ENCODE measurements around the gene IQCE.

Gene IQCE

DNA sequence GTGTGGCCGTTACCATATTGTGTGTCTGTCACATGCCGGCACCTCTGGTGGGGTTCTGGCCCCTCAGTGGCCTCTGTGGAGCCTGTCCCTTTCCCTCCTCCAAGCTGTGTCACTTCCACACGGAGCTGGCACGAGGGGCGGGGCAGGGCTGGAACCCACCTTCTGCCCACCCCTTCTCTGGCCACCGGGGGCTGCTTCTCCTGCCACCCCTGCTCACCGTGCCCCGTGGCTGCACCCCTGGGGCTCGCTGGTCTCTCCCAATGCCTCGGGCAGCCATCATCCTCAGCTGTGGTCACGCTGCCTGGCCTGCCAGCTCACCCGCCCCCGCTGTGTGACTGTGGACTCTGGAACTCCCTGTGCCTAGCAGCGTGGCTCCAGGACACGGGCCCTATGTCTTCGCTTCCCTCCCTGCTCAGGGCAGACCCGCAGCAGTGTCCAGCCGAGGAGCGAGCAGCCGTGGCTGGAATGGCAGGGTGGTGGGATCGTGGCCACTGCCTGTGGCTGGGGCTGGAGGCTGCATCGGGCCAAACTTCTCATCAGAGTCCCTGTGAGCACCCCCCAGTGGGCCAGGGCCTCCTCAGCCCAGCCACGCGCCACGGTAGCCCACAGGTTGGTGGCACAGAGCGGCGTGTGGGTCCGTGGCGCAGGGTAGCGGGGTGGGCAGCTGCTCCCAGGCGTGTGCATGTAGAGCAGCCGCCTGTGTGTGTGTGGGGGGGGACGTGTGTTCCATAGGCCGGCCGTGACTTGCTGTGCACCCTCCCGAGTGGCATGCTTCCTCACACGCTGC lies 81.1 kb downstream of the IQCE start:
- Histone ChIP-seq H3K4me1 (ENCODE audit: control insufficient read depth, low read depth, low read length) (peaks cover 16% of the 10 kb centered on the region), H3K9ac (ENCODE audit: low read length) (no peak overlapping the region), H3K36me3 (ENCODE audit: control insufficient read depth, low read depth, low read length) (no peaks in the 10 kb centered on the region), H3K27me3 (ENCODE audit: control insufficient read depth, insufficient read depth, low read length) (no peaks in the 10 kb centered on the region), H3K4me3 (ENCODE audit: low read length) (no peak overlapping the region), H3K27ac (ENCODE audit: low read length) (no peak overlapping the region), H3K9me3 (ENCODE audit: control insufficient read depth, low read depth, low read length) (no peaks in the 10 kb centered on the region)

DNA sequence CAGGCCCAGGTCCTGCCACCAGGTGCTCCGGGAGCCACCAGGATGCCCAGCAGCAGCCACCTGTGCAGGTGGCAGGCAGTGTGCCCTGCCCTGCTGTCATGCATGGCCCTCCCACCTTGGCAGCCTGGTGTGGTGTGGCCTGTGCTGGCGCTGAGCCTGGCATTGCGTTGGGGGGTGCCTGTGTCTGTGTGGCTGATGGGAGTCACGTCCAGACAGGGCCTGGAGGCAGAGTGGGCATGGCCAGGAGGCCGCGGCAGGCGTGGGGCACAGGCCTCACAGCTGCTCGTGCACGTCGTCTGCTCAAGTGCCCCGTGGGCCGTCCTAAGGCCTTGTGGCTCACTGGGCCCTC lies 81.7 kb downstream of the IQCE start:
- H3K9ac ChIP-seq (ENCODE audit: low read length) = peak overlapping the region; percentile 51
- H3K4me1 ChIP-seq (ENCODE audit: control insufficient read depth, low read depth, low read length) = peaks cover 22% of the 10 kb centered on the region
- H3K27ac ChIP-seq (ENCODE audit: low read length) = no peak overlapping the region
- no peaks in the 10 kb centered on the region for H3K9me3 ChIP-seq (ENCODE audit: control insufficient read depth, low read depth, low read length)
- no peaks in the 10 kb centered on the region for H3K36me3 ChIP-seq (ENCODE audit: control insufficient read depth, low read depth, low read length)
- H3K4me3 ChIP-seq (ENCODE audit: low read length) = no peak overlapping the region
- no peaks in the 10 kb centered on the region for H3K27me3 ChIP-seq (ENCODE audit: control insufficient read depth, insufficient read depth, low read length)

DNA sequence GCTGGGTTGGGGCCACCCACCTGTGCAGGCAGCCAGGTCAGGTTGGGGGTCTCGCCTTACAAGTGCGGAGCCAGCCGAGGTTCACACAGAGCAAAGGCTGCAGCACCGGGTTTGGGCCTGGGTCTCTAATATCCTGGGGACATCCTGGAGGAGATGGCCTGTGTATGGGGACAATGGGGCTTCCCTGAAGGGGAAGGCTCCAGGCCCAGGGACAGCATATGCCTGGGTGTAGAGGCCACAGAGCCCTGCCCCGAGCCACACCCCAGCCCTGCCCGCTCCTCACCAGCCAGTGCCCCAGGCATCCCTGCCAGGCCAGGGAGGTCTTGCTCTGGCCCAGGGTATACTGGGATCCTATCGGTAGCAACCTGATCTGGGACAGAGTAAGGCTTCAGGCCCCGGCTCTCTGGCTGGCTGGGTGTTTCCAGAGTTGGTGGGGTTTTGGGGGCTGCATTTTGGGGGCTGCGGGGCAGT lies 82.1 kb downstream of the IQCE start:
- Histone ChIP-seq H3K9ac (ENCODE audit: low read length) (peak overlapping the region; percentile 51), H3K4me1 (ENCODE audit: control insufficient read depth, low read depth, low read length) (peaks cover 25% of the 10 kb centered on the region), H3K27ac (ENCODE audit: low read length) (peak overlapping the region; percentile 40), H3K9me3 (ENCODE audit: control insufficient read depth, low read depth, low read length) (no peaks in the 10 kb centered on the region), H3K4me3 (ENCODE audit: low read length) (no peak overlapping the region), H3K27me3 (ENCODE audit: control insufficient read depth, insufficient read depth, low read length) (no peaks in the 10 kb centered on the region), H3K36me3 (ENCODE audit: control insufficient read depth, low read depth, low read length) (no peaks in the 10 kb centered on the region)

DNA sequence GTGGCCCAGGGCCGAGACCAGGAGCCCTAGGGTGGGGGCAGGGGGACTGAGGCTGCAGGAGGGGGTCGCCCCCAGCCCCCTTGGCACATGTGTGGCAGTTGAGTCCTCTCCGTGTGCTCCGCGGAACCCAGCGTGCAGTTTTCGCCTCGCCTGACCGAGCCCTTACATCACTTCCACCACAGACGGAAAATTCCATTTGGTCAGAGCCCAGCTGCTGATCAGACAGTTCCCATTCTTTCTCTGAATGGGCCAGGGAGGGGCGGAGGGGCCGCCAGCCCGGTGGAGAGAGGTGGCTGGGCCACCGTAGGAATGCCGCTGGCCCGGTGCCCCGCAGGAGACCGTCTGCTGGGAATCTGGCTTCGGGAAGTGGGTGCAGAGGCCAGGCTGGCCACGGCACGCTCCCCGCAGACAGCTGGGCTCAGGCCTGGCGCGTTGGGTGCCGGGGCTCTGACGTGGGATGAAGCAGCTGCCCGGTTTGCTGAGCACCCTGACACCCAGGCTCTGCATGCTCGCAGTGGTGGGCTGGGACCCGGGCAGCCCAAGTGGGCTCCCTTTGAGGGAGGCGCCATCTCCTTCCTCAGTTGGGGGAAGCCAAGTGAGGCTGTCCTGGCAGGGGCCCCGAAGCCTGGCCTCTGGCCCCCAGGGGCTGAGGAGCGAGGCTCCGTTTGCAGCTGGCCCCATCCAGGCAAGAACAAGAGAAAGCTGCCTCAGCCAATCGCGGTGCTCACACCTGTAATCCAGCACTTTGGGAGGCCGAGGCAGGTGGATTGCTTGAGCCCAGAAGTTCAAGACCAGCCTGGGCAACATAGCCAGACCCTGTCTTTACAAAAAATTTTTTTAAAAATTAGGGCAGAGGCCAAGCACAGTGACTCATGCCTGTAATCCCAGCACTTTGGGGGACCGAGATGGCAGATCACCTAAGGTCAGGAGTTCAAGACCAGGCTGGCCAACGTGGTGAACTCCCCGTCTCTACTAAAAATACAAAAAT lies 82.9 kb downstream of the IQCE start:
- no peaks in the 10 kb centered on the region for H3K9me3 ChIP-seq (ENCODE audit: control insufficient read depth, low read depth, low read length)
- H3K27ac ChIP-seq (ENCODE audit: low read length) = peak overlapping the region; percentile 40
- H3K4me3 ChIP-seq (ENCODE audit: low read length) = no peak overlapping the region
- no peaks in the 10 kb centered on the region for H3K27me3 ChIP-seq (ENCODE audit: control insufficient read depth, insufficient read depth, low read length)
- no peaks in the 10 kb centered on the region for H3K36me3 ChIP-seq (ENCODE audit: control insufficient read depth, low read depth, low read length)
- H3K4me1 ChIP-seq (ENCODE audit: control insufficient read depth, low read depth, low read length) = peaks cover 25% of the 10 kb centered on the region
- H3K9ac ChIP-seq (ENCODE audit: low read length) = peak overlapping the region; percentile 51

DNA sequence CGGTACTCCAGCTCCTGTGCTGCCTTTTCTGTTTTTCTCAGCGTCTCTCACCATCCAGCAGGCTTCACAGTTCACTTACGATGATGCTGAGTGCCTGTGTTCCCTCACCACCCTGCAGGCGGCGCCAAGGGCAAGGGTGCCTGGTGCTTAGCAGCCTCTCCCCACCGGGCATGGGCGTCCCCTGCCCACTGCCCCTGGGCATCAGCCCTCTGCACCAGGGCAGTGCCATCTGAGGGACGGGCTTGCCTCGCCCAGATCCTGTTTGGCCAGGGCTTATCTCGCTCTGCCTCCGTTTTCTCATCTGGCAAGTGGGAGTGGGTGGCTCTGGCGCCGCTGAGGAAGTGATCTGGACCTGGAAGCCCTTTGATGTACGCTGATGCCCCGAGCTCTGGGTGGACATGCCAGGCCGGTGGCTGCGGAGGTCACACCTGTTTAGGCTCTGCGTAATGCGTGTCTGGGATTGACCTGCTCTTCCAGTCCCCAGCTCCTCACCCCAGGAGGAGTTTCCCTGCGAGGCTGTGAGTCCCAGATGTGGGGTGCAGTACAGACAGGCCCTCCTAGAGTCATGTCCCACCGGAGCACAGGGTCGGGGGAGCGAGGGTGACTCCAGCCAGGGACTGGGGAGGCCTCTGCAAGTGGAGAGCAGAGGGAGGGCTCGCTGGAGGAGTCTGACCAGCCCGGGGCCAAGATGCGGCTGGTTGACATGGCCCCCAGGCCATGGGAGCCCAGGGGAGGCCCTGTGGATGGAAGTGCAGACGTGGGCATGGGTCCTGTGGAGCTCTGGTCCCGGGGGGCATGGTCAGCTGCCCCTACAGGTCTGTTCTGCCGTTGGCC lies 84.8 kb downstream of the IQCE start:
- Histone ChIP-seq H3K9me3 (ENCODE audit: control insufficient read depth, low read depth, low read length) (no peaks in the 10 kb centered on the region), H3K27me3 (ENCODE audit: control insufficient read depth, insufficient read depth, low read length) (no peaks in the 10 kb centered on the region)

DNA sequence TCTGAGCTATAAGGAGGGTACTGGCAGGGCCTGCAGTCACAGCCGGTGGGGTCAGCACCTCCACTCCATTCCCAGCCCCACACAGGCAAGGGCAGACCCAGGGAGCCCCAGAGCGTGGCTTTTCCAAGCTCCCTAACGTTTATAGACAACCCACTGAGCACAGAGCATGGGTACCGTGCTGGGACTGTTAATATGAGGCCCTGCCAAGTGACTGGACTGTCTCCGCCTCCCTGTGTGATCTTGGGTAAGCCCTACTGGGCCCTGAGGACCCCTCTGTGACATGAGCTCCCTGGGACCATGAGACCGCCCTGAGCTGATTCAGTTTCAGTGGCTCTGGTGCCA lies 85.4 kb downstream of the IQCE start:
- Histone ChIP-seq H3K4me1 (ENCODE audit: control insufficient read depth, low read depth, low read length) (peaks cover 25% of the 10 kb centered on the region), H3K9ac (ENCODE audit: low read length) (no peak overlapping the region), H3K27me3 (ENCODE audit: control insufficient read depth, insufficient read depth, low read length) (no peaks in the 10 kb centered on the region), H3K27ac (ENCODE audit: low read length) (no peak overlapping the region), H3K4me3 (ENCODE audit: low read length) (no peak overlapping the region), H3K9me3 (ENCODE audit: control insufficient read depth, low read depth, low read length) (no peaks in the 10 kb centered on the region), H3K36me3 (ENCODE audit: control insufficient read depth, low read depth, low read length) (peaks cover 14% of the 10 kb centered on the region)

More for the DNA sequence above, 84.8 kb downstream of the IQCE start:
- H3K4me3 ChIP-seq (ENCODE audit: low read length) = no peak overlapping the region
- H3K36me3 ChIP-seq (ENCODE audit: control insufficient read depth, low read depth, low read length) = peaks cover 10% of the 10 kb centered on the region
- no peak overlapping the region for H3K9ac ChIP-seq (ENCODE audit: low read length)
- H3K4me1 ChIP-seq (ENCODE audit: control insufficient read depth, low read depth, low read length) = peaks cover 25% of the 10 kb centered on the region
- no peak overlapping the region for H3K27ac ChIP-seq (ENCODE audit: low read length)

DNA sequence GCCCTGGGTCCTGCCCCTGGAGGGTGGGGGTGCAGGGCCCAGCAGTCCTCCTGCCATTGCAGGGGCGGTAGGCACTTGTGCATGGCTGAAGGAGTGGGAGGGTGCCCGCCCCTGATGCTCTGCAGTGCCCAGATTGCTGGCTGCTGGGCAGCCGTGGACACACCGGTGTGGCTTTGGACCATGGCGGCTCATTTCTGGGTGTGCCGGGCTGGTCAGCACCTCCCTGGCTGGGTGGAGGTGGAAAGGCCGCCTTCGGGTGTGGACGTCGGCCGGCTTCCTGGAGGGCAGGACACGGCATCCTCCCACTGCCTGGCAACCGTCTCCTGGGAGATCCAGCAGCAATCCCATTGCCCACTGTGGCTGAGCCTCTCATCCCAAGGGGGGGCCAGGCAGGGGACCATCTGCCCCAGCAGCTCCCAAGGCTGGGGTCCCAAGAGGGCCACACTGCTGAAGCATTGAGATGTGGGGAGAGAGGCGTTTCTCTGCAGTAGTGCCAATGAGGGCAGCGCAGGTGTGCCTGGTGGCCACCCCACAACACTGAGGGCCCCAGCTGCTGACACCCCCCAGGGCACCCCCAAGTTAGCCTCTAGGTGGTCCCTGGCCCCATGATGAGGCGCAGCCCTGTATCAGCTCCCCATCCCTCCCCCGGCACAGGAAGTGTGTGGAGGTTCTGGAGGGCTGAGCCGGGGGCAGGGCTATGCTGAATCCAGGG lies 85.9 kb downstream of the IQCE start:
- Histone ChIP-seq H3K36me3 (ENCODE audit: control insufficient read depth, low read depth, low read length) (peaks cover 19% of the 10 kb centered on the region), H3K4me3 (ENCODE audit: low read length) (no peak overlapping the region)

DNA sequence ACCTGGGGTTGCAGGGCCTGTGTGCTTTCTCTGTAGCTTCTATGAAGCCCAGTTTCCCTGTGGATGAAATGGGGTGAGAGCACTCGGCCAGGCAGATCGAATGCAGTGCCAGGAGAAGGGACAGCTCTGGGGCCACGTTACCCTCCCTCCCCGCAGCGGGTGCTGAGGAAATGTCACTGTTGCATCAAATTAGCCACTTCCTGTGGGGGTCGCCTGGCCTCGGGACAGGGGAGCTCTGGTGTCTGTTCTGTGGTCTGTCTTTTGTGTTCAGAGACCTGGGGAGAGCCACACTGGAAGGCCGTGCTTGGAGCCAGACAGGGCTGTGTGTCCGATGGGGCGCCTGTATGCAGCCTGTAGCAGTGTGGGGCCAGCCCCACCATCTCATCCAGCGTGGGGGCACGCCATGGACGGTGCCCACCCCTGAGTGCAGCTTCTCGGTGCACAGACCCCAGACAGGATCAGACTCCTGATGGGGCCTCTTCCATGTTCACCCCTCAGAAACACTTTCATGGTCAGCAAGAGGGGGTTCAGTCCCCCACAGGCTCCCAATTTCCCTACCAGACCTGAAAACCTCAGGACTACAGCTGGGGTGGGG lies 86.6 kb downstream of the IQCE start:
- Histone ChIP-seq H3K27me3 (ENCODE audit: control insufficient read depth, insufficient read depth, low read length) (no peaks in the 10 kb centered on the region), H3K9ac (ENCODE audit: low read length) (no peak overlapping the region), H3K36me3 (ENCODE audit: control insufficient read depth, low read depth, low read length) (peaks cover 21% of the 10 kb centered on the region), H3K27ac (ENCODE audit: low read length) (peak overlapping the region; percentile 30), H3K4me3 (ENCODE audit: low read length) (no peak overlapping the region), H3K9me3 (ENCODE audit: control insufficient read depth, low read depth, low read length) (no peaks in the 10 kb centered on the region), H3K4me1 (ENCODE audit: control insufficient read depth, low read depth, low read length) (peaks cover 25% of the 10 kb centered on the region)

More for the DNA sequence above, 85.9 kb downstream of the IQCE start:
- H3K27ac ChIP-seq (ENCODE audit: low read length) = peak overlapping the region; percentile 30
- H3K27me3 ChIP-seq (ENCODE audit: control insufficient read depth, insufficient read depth, low read length) = no peaks in the 10 kb centered on the region
- no peak overlapping the region for H3K9ac ChIP-seq (ENCODE audit: low read length)
- peaks cover 25% of the 10 kb centered on the region for H3K4me1 ChIP-seq (ENCODE audit: control insufficient read depth, low read depth, low read length)
- H3K9me3 ChIP-seq (ENCODE audit: control insufficient read depth, low read depth, low read length) = no peaks in the 10 kb centered on the region

DNA sequence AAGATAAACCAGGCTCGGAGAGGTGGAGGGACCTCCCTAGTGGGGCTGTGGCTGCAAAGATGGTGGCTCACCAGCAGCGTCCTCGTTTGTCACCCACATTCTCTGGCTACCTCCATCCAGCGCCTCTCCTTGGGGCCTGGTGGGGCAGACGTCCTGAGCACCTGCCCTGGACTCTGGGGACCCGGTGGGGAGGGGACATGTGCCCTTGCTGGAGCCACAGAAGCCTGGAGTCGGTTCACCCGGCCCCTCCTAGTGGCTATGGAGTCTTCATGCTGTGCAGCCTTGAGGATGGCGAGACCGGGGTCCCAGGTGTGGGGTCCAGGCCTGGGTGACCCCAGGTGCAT lies 87.5 kb downstream of the IQCE start:
- H3K9ac ChIP-seq (ENCODE audit: low read length) = no peak overlapping the region
- no peak overlapping the region for H3K27ac ChIP-seq (ENCODE audit: low read length)

DNA sequence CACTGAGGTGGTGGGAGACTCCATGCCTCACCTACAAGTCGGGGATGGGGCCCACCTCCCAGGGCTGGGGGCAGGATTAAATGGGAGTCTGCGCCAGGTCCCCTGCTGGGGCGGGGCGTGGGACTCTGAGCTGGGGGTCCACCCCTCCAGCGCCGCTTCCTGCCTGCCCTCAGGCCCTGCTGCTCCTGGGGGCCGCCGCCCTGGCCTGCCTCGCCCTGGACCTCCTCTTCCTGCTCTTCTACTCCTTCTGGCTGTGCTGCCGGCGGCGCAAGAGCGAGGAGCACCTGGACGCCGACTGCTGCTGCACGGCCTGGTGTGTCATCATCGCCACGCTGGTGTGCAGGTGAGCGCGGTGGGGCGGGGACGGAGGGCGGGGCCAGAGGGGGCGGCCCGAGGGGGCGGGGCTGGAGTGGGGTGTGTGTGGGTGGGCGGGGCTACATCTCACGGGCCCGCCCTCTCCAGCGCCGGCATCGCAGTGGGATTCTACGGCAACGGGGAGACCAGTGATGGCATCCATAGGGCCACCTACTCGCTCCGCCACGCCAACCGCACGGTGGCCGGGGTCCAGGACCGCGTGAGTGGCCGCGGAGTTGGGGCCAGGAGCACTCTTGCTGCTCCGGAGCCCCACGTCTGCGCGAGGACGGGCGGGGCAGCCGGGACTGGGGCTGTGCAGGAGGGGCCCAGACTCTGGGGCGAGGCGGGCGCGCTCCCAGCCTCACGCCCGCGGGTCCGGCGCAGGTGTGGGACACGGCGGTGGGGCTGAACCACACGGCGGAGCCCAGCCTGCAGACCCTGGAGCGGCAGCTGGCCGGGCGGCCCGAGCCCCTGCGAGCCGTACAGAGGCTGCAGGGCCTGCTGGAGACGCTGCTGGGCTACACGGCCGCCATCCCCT lies 88.1 kb downstream of the IQCE start:
- Histone ChIP-seq H3K4me3 (ENCODE audit: low read length) (no peak overlapping the region), H3K4me1 (ENCODE audit: control insufficient read depth, low read depth, low read length) (peaks cover 18% of the 10 kb centered on the region), H3K9ac (ENCODE audit: low read length) (no peak overlapping the region), H3K36me3 (ENCODE audit: control insufficient read depth, low read depth, low read length) (peaks cover 27% of the 10 kb centered on the region), H3K27ac (ENCODE audit: low read length) (no peak overlapping the region), H3K27me3 (ENCODE audit: control insufficient read depth, insufficient read depth, low read length) (no peaks in the 10 kb centered on the region), H3K9me3 (ENCODE audit: control insufficient read depth, low read depth, low read length) (no peaks in the 10 kb centered on the region)

More for the DNA sequence above, 87.5 kb downstream of the IQCE start:
- no peak overlapping the region for H3K4me3 ChIP-seq (ENCODE audit: low read length)
- H3K27me3 ChIP-seq (ENCODE audit: control insufficient read depth, insufficient read depth, low read length) = no peaks in the 10 kb centered on the region
- H3K36me3 ChIP-seq (ENCODE audit: control insufficient read depth, low read depth, low read length) = peaks cover 21% of the 10 kb centered on the region
- peaks cover 19% of the 10 kb centered on the region for H3K4me1 ChIP-seq (ENCODE audit: control insufficient read depth, low read depth, low read length)
- H3K9me3 ChIP-seq (ENCODE audit: control insufficient read depth, low read depth, low read length) = no peaks in the 10 kb centered on the region

Measured in iPS-18a (cell line).